HL-60 (cell line): ENCODE measurements around the gene SUPT5H.

ENCODE experiments used
- DNase-seq, 2 experiments: peaks; one replicate each; pipeline ENCODE4 v3.0.0-alpha.2; 2010 to 2020; ENCODE audit warnings: low read depth in 1 of 2, low spot score in 1 of 2
- H3K27ac ChIP-seq: fragments of 250-450 bp; sonication (Bioruptor Pico); replicated peaks from 2 replicates; pipeline ENCODE4 v1.5.1; 2020; ENCODE audit warnings: mild to moderate bottlenecking, moderate library complexity
- H3K27me3 ChIP-seq: fragments of 250-450 bp; sonication (Bioruptor Pico); 2 replicates; pipeline ENCODE4 v1.5.1; 2021; ENCODE audit warnings: mild to moderate bottlenecking, moderate library complexity; ENCODE audit not compliant: insufficient read depth, poor library complexity, severe bottlenecking
- H3K4me3 ChIP-seq: replicated peaks from 2 replicates; pipeline ENCODE4 v1.5.1; 2011; ENCODE audit warnings: mild to moderate bottlenecking, control low read depth, low read length; ENCODE audit not compliant: insufficient read depth
- CTCF ChIP-seq: IDR thresholded peaks from one replicate; pipeline ENCODE4 v1.5.1; 2011; ENCODE audit warnings: low read length, control low read depth, inconsistent platforms; ENCODE audit not compliant: insufficient read depth
- GABPA ChIP-seq: IDR thresholded peaks from 2 replicates; pipeline ENCODE4 v1.6.1; 2012; ENCODE audit warnings: low read depth
- POLR2AphosphoS5 ChIP-seq: IDR thresholded peaks from 2 replicates; pipeline ENCODE4 v1.6.1; 2012; ENCODE audit warnings: low read depth
- REST ChIP-seq: IDR thresholded peaks from 2 replicates; pipeline ENCODE4 v1.6.1; 2012; ENCODE audit warnings: low read depth; ENCODE audit not compliant: insufficient replicate concordance
- SPI1 ChIP-seq: IDR thresholded peaks from 2 replicates; pipeline ENCODE4 v1.6.1; 2012; ENCODE audit warnings: low read depth, mild to moderate bottlenecking, borderline replicate concordance

Gene SUPT5H

GRCh38 chr19:39425744-39426143, 19.6 kb upstream of the SUPT5H start:
- TF ChIP-seq POLR2AphosphoS5 (no peak), REST (no peak), GABPA (no peak), SPI1 (no peak), CTCF (no peak)
- no peak for DNase-seq
- H3K4me3 ChIP-seq: no peak overlapping the region
- H3K27ac ChIP-seq: no peak overlapping the region
- no peaks in the 10 kb centered on the region for H3K27me3 ChIP-seq

GRCh38 chr19:39426170-39426569, 19.2 kb upstream of the SUPT5H start:
- DNase-seq: no peak
- Histone ChIP-seq H3K27ac (no peak overlapping the region), H3K4me3 (no peak overlapping the region), H3K27me3 (no peaks in the 10 kb centered on the region)
- TF ChIP-seq POLR2AphosphoS5 (no peak), REST (no peak), SPI1 (no peak), GABPA (no peak), CTCF (no peak)

- no peak for TF ChIP-seq POLR2AphosphoS5
- Histone ChIP-seq H3K27me3 (no peaks in the 10 kb centered on the region), H3K27ac (no peak overlapping the region), H3K4me3 (no peak overlapping the region)
- no peak for DNase-seq
These were observed 17.7 kb upstream of the SUPT5H start for GRCh38 chr19:39427707-39428106.

- DNase-seq: no peak
- Histone ChIP-seq H3K4me3 (no peak overlapping the region), H3K27me3 (no peaks in the 10 kb centered on the region), H3K27ac (no peak overlapping the region)
- TF ChIP-seq CTCF (no peak), SPI1 (no peak), GABPA (no peak), REST (no peak), POLR2AphosphoS5 (no peak)
These were observed 16.9 kb upstream of the SUPT5H start for GRCh38 chr19:39428283-39429112.
